HG02885 (cell line): ENCODE results near the gene EPN2.
A peak's percentile ranks its signal among the peaks of the same experiment; 100 is the strongest.

Source experiments
- ATAC-seq: cut with Tn5 transposase; IDR thresholded peaks from one replicate; pipeline ENCODE4 v1.9.1; 2021; ENCODE audit warnings: mild to moderate bottlenecking; ENCODE audit not compliant: unreplicated experiment, poor library complexity

Gene EPN2

GRCh38 chr17:19361326-19361725, 124.2 kb downstream of the EPN2 start:
- no peak for ATAC-seq

GRCh38 chr17:19361944-19362276, 124.7 kb downstream of the EPN2 start:
- ATAC-seq: no peak

DNA sequence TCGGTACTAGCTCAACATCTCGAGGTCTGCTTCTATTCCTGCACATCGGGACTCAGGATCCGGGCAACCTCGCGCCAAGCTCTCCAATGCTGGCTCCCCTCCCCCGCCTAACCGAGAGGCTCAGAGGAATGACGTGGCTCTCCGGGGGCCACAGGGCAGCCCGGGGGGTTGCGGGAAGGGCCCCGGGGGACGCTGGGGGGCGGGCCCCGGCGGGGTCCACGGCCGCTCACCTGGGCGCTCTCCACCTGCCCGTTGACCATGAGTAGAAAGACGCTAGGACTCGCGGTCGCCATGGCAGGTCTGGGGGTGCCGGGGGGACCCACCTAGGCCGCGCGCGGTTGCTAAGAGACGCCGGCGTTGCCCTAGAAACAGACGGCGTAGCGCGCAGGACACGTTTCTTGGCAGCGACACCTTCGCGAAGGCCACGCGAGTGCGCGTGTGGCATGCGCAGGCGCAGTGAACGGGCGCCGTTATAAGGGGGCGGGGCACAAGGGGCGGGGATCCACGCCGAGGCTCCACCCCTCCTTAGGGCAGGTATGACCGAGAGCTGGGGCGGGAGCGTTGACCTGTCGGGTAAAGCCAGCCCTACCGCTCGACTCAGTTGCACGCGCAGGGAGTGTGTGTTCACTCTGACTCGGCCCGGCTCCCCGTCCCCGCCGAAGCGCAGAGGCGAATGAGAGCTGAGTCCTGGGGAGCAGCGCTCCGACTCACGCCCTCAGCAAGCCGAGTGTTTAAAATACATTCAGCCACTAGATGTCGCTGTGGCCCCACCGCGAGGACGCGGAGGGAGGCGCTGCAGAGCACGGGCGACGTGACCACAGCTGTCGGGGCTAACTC, 125.3 kb downstream of the EPN2 start, which contains the start of gene B9D1:
B9D1 (minus strand) TSS at position 447 of the 837 bp plus-strand sequence; CDS start at position 293, 154 bp downstream.
- ATAC-seq: peak; percentile 82

DNA sequence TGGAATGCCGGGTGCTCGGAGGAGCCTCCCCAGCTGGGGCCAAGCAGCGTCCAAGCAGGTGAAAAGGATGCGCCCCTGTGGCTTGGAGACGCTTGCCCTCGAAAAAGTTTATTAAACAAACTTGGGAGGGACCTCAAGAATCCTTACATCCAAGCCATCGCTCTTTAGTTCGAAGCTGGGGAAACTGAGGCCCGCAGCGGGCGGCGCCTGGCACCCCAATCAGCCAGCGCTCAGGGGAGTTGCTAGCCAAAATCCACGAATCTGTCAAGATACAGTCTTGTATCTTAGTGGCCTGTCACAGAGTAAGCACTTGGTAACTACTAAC, 125.9 kb downstream of the EPN2 start:
- no peak for ATAC-seq

DNA sequence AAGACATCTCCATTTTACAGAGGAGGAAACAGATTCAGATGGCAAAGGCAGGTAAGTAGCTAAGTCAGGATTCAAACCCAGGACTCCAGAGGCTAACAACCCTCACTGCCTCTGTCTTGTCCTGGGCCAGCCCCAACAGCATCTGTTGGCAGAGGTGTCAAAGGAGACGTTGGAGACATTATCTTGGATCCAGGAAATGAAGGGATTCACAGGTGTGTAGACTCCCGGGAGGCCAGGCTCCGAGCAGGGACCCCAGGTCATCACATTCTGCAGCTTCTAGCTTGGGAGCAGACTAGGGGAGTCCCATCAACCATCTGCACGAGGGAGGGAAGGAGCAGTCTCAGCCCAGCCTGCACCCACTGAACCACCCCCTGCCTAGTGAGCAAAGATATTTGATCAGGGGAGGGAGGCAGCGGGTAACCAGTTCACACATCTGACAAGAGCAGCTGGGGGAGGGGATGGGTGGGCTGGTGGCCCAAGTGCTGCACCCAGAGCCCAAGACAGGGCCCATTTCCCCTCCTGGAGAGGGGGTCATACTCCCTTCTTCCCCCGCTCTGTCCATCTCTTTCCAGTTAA, 126.4 kb downstream of the EPN2 start:
- no peak for ATAC-seq

DNA sequence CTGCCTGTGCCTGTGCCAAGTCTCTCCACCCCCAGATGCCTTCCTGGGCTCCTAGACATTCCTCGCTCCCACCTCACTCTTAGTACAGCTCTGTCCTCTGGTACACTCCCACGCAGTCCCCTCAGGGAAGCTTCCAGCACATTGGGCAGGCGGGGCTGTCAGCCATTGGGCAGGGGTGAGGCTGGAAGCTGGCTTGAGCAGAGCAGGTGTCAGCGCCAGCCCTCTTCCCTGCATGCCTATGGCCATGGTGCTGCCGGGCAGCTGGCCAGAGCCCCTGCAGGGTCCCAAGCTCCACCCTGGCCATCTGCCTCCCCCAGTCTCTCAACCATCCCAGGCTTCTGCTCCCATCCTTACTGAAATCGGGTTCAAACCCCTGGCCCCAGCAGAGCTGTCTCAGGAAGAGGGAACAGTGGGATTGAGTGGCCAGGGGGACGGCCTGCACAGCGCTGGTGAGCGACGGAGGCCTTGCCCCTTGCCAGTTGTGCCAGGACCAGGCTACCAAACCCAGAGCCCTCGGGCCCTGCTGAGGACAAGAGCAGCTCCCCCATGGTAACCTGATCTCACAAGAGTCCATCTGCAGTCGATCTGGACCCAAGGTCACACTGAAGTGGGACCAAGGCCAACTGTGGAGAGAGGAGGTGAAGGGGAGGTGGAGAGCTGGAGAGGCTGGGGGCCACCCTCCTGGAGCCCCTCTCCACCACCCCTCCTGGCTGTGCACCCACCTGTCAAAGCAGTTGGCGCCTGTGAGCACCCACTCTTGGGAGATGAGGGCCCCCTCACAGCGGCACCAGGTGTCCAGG, 127.7 kb downstream of the EPN2 start:
- no peak for ATAC-seq

DNA sequence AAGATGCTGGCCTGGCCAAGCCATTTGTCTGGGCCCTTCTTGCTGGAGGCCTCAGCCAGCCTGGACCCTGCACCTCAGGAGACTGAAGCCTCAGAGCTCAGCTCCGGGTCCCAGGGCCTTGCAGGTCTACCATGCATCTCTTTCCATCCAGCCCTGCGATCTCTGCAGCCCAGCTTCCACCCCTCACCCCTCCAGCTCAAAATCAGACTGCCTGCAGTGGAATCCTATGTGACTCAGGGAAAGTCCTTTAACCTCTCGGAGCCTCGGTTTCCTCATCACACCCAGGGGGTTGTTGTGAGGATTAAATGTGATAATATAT, 128.3 kb downstream of the EPN2 start:
- no peak for ATAC-seq

DNA sequence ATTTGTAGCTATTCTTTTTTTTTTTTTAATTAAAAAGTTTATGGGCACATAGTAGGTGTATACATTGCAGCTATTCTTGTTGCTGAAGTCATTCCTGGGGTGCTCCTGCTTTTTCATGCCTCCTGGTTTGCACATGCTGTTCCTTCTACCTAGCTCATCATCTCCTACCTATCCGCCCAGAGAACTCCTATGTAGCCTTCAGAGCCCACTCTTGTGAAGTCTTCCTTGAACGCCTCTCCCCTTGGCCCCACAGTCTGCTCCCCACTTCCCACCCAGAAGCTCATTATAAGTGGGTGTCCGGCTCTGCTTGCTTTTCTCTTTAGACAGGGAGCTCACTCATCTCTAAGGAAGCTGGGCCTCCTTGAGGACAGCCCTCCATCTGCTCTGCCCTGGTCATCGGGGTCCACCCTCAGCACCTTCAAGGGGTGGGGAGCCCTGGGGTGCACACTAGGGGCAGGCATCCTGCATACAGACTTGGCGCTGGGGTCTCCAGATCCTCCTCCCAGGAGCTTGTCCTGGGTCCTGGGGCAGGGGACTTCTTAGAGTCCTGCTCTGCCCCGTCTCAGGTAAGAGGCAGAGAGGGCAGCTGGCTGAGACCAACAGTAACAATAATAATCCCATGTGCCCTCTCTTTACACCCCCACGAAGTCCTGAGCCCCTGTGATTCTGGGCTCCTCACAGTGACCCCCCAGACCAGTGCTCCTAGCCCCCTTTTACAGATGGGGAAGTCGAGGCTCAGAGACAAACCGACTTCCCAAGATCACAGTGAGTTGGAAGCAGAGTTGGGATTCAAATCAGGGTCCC, 128.9 kb downstream of the EPN2 start:
- no peak for ATAC-seq

- ATAC-seq: no peak
These were observed 129.4 kb downstream of the EPN2 start for GRCh38 chr17:19366637-19366972.

DNA sequence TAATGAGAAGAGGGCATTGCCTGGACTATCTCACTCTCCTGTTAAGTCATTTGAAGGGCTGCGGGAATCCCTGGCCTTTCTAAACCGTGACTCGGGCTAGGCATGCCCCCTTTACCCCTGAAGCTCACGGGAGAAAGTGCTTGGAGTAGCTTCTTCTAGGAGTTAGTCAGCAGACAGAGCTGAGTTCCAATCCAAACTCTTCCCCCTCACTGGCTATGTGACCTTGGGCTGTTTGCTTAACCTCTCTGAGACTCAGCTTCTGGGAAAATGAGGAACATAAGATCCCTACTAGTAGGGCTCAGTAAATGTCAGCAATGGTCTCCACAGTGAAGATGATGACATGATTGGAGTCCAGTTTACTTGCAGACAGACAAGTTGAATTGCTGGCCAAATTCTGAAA, 131.1 kb downstream of the EPN2 start:
- ATAC-seq: no peak

DNA sequence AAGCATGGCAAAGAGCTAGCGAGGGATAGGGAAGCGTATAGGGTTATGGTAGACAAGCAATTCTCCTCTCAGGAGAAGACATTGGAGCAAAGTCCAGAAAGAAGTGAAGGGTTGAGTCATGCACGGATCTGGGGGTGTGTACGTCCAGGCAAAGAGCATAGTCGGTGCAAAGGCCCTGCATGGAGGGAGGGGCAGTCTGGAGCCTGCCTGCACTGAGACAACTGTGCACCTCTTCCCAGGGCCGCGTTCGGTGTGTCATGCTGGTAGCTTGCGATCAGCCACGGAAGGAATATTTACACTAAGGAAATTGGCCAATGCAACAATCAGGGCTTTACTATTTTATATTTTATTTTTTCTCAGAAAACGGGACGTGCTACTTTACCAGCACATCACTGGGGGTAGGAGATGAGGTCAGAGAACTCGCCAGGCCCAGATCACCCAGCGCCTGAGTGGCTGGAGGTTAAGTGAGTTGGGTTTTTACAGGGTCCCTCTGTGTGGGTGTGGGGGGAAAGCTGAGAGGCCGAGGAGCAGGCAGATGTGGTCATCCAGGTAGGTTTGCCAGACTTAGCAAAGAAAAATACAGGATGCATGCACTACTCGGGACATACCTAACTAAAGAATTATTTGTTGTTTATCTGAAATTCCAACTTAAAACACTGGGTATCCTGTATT, 132.1 kb downstream of the EPN2 start:
- no peak for ATAC-seq

- ATAC-seq: no peak
These were observed 132.8 kb downstream of the EPN2 start for GRCh38 chr17:19369846-19370492.

DNA sequence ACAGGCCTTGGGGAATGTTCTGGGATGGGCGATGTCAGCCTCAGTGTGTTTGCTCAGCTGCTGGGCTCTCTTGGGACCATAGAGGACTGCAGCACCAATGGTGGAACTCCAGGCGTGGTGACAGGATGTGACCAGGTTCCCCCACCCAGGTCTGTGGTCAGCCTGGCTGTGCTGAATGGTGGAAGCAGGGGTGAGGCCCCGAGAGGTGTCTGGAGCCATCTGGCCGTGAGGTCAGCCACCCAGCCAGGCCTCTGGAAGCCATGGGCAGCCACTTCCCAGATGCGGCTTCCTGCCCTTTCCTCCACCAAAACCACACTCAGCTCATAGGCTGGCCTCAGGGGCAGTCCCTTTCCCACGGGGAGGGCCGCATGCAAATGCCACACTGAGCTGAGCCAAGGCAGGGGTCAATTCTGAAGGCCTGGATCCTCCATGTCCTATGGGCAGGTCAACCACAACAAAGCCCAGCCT, 133.4 kb downstream of the EPN2 start:
- ATAC-seq: peak; percentile 61

- no peak for ATAC-seq
These were observed 134.3 kb downstream of the EPN2 start for GRCh38 chr17:19371259-19372010.

GRCh38 chr17:19372011-19372370, 134.8 kb downstream of the EPN2 start:
- ATAC-seq: no peak

DNA sequence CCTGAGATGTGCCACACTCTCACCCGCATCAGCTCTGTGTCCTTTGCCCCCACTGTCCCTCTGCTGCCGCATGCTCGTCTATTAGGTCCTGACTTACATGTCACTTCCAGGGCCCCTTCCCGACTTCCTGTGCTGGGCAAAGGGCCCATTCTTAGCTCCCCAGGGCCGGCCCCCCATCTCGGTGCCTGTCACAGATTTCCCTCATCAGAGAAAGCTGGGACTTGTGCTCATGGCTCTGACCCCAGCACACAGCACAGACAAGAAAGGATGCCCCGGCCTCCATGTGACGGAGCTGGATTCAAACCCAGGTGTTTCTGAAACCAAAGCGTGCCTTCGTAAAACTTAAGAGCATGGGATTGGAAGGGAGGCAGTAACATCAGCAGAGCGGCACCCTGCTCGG, 135.3 kb downstream of the EPN2 start:
- no peak for ATAC-seq

- ATAC-seq: no peak
These were observed 135.8 kb downstream of the EPN2 start for GRCh38 chr17:19372866-19373504.

DNA sequence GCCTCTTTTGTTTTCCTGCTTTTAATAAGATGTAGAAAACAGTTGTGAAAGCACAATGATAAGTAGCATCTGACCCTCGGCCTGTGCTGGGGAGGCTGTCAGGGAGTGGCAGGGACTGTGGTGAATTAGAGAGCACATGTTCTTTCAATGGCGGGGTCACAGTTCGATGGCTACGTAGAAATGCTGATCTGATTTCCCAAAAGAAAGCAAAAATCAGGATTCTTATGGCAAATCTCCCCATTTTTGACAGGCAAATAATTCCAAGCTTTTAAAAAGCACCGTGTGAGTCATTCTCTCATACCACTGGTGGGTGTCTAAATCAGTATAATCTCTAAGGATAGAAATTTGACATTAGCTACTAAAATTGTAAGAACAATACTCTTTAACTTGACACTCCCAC, 137.0 kb downstream of the EPN2 start:
- no peak for ATAC-seq

GRCh38 chr17:19375732-19376131, 138.6 kb downstream of the EPN2 start:
- ATAC-seq: no peak
